ENCODE data around the gene AMBP. TPM values are rescaled to one million over a fixed set of nuclear protein-coding genes. Genes with fewer than 3 reads are reported as not detected.

AMBP gene
- polyA plus RNA-seq, 1 of the 3 experiments (the other 2 are of a cell fraction): 0.16 TPM

DNA sequence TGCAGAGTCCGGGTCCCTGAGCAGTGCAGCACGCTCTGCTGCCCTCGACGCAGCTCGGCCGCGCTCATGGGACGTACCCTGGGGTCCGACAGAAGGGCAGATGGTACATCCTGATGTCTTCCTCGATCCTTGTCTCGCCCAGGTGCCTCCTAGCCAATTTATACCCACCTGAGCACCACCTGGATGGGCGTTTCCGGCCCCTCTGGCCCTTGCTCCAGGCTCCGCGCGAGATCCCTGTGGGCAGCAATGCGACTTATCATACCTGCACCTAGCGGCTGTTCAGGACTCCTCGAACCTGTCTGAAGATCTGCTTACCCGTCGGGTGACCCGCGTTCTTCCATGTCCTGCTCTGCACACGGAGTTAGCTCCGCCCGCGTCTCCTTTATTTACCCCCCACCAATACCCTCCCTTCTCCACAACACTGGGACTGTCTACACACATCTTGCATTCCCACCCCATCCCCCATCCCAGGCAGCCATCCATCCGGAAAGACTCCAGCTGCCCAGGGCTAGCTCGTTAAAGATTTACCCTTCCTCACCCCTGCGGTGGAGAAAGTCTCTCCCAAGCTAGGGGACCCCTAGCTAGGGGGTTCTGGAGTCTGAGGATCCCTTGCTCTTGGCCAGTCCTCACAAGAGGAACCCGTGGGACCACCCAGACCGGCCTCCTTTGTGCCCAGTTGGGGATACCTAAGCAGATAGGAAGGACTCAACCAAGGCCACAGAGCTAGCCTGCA lies 21.0 kb upstream of the AMBP start, which contains the start of gene KIF12 (continued):
- TF ChIP-seq, protein P1, sequence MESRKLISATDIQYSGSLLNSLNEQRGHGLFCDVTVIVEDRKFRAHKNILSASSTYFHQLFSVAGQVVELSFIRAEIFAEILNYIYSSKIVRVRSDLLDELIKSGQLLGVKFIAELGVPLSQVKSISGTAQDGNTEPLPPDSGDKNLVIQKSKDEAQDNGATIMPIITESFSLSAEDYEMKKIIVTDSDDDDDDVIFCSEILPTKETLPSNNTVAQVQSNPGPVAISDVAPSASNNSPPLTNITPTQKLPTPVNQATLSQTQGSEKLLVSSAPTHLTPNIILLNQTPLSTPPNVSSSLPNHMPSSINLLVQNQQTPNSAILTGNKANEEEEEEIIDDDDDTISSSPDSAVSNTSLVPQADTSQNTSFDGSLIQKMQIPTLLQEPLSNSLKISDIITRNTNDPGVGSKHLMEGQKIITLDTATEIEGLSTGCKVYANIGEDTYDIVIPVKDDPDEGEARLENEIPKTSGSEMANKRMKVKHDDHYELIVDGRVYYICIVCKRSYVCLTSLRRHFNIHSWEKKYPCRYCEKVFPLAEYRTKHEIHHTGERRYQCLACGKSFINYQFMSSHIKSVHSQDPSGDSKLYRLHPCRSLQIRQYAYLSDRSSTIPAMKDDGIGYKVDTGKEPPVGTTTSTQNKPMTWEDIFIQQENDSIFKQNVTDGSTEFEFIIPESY (IDR thresholded peaks at IDR 0.05; ENCODE audit: borderline replicate concordance, low read depth): no peak

DNA sequence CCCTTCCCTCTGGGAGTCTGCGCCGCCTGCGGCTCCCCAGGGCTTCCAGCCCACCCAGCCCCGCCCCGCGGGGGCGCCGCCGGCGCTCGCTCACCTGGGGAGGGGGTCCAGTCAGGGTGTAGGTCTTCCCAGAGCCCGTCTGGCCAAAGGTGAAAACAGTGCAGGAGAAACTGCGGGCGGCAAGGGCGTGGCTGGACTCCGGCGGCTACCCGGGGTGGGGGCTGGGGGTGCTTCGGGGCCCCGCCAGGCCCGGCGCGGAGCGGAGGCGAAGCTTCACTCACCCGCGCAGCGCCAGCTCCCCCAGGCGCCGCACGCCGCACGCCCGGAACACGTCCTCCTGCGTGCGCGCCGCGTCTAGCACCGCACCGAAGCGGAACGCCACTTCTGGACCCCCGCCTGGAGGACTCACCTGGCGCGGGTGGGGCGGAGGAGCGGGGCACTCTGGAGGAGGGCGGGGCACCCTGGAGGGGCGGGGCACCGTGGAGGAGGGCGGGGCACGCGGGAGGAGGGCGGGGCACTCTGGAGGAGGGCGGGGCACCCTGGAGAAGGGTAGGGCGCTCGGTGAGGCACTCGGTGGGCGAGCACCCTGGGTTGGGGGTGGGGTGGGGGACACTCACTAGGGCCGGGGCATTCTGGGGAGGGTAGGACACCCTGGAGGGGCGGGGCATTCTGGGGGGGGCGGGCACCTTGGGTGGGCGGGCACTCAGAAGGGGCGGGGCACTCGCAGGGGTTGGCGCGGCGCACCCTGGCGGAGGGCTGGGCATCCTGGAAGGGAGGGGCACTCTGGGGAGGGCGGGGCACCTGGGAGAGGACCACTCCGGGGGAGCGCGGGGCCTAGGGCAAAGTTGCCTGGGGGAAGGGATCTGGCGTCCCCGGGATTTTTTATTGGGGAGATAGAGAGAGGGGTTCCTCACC lies 20.2 kb upstream of the AMBP start:
- peaks cover 6% of the 10 kb centered on the region for H3F3A ChIP-seq (replicated peaks; ENCODE audit: insufficient read depth)

DNA sequence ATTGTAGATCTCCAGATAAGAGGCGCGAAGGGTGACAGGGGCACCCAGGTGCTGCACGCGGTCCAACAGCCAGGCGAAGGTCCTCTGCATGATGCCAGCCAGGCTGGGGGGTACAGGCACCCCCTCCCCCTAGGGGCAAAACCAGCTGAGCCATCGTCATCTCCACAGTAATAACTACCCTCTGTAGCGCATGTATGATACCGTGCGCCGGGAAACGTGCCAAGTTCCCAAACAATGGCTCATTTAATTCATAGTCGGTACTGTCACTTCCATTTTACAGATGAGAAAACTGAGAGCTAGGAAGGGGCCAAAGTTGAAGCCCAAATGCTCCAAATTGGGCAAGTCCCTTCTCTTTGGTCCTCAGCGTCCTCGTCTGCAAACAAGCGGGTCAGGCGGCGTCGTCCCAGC lies 19.5 kb upstream of the AMBP start:
- DNase-seq: peak; percentile 56
- 27% methylated on average over 17 of the region's 18 CpGs for WGBS (ENCODE audit: low lambda C conversion rate)
- peaks cover 8% of the 10 kb centered on the region; the same call in 1 of the 2 replicates for H3K27me3 ChIP-seq (ENCODE audit: insufficient read depth)
- peaks cover 6% of the 10 kb centered on the region for H3F3A ChIP-seq (replicated peaks; ENCODE audit: insufficient read depth)
- peak overlapping the region; percentile 35 to 46; a peak in 3 of 4 replicates for H3K4me3 ChIP-seq (ENCODE audit: low read depth in 2 of 2, low read length in 1 of 2)
- no peaks in the 10 kb centered on the region for H4K20me1 ChIP-seq (ENCODE audit: insufficient read depth)
- peaks cover 0 to 9% of the 10 kb centered on the region in 2 experiments; a peak in 1 of 4 replicates for H3K4me1 ChIP-seq (ENCODE audit: control insufficient read depth in 1 of 2, insufficient read depth in 2 of 2, low read depth in 1 of 2, low read length in 1 of 2)
- H3K36me3 ChIP-seq (replicated peaks in 1 of 2; ENCODE audit: control insufficient read depth in 1 of 2, insufficient read depth in 2 of 2, low read length in 1 of 2): peaks cover 0 to 1% of the 10 kb centered on the region in 2 experiments
- H3K79me2 ChIP-seq (ENCODE audit: insufficient read depth): no peaks in the 10 kb centered on the region
- no peak overlapping the region for H3K9ac ChIP-seq
- TF ChIP-seq NFIC (IDR thresholded peaks at IDR 0.05; ENCODE audit: borderline replicate concordance): peak; percentile 41
- TF ChIP-seq GATA2 (CRISPR knock-in tag; IDR thresholded peaks at IDR 0.05): 0 out of 2 replicates have a peak, but pooled peaks have one; percentile 21
- TF ChIP-seq RCOR1 (IDR thresholded peaks at IDR 0.05; ENCODE audit: low read length): 0 out of 2 replicates have a peak, but pooled peaks have one; percentile 28
- no peak for TF ChIP-seq NRF1 (IDR thresholded peaks at IDR 0.05; ENCODE audit: low read depth, low read length)
- H3K9me3 ChIP-seq: peaks cover 3% of the 10 kb centered on the region; the same call in 1 of the 2 replicates
- H3K4me2 ChIP-seq: peak overlapping the region; percentile 89
- H2AFZ ChIP-seq (ENCODE audit: low read depth): peak overlapping the region; percentile 79; the same call in 1 of the 2 replicates
- ChIA-PET CTCF (interaction anchor here (0.7 to 9.1 kb wide), 6 partner anchors 10 to 217 kb away, joined by 3 to 66 read pairs (median 6); partner anchors contain the start of gene COL27A1), POLR2A (interaction anchor here (1.1 kb wide), 1 partner anchor 13 kb away, joined by 3 read pairs; no protein-coding TSS in a partner anchor)
- H3K27ac ChIP-seq (ENCODE audit: low read depth in 2 of 2, low read length in 1 of 2): no peak overlapping the region
- H3K9me2 ChIP-seq: no peaks in the 10 kb centered on the region

More for the DNA sequence above, 20.2 kb upstream of the AMBP start:
- Histone ChIP-seq H3K4me1 (ENCODE audit: control insufficient read depth in 1 of 2, insufficient read depth in 2 of 2, low read depth in 1 of 2, low read length in 1 of 2) (peaks cover 0 to 9% of the 10 kb centered on the region in 2 experiments; a peak in 1 of 4 replicates), H3K4me2 (peak overlapping the region; percentile 89), H4K20me1 (ENCODE audit: insufficient read depth) (no peaks in the 10 kb centered on the region), H3K27me3 (ENCODE audit: insufficient read depth) (peaks cover 8% of the 10 kb centered on the region; the same call in 1 of the 2 replicates), H3K9me3 (peaks cover 9% of the 10 kb centered on the region; the same call in 1 of the 2 replicates), H3K4me3 (ENCODE audit: low read depth in 2 of 2, low read length in 1 of 2) (peak overlapping the region; percentile 35 to 46; a peak in 3 of 4 replicates), H3K9me2 (no peaks in the 10 kb centered on the region), H2AFZ (ENCODE audit: low read depth) (peak overlapping the region; percentile 79; the same call in 1 of the 2 replicates), H3K27ac (ENCODE audit: low read depth in 2 of 2, low read length in 1 of 2) (no peak overlapping the region), H3K36me3 (replicated peaks in 1 of 2; ENCODE audit: control insufficient read depth in 1 of 2, insufficient read depth in 2 of 2, low read length in 1 of 2) (peaks cover 0 to 3% of the 10 kb centered on the region in 2 experiments), H3K79me2 (ENCODE audit: insufficient read depth) (no peaks in the 10 kb centered on the region), H3K9ac (no peak overlapping the region)
- TF ChIP-seq, protein P2, sequence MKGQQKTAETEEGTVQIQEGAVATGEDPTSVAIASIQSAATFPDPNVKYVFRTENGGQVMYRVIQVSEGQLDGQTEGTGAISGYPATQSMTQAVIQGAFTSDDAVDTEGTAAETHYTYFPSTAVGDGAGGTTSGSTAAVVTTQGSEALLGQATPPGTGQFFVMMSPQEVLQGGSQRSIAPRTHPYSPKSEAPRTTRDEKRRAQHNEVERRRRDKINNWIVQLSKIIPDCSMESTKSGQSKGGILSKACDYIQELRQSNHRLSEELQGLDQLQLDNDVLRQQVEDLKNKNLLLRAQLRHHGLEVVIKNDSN (IDR thresholded peaks at IDR 0.05; ENCODE audit: borderline replicate concordance, low read depth): no peak
- no peak for TF ChIP-seq RXRA (IDR thresholded peaks at IDR 0.05; ENCODE audit: borderline replicate concordance, low read depth)
- no peak for TF ChIP-seq FOXJ3 (CRISPR knock-in tag; IDR thresholded peaks at IDR 0.05)
- no peak for TF ChIP-seq SIN3A (IDR thresholded peaks at IDR 0.05; ENCODE audit: borderline replicate concordance, low read depth, low read length)
- no peak for TF ChIP-seq MEF2A (IDR thresholded peaks at IDR 0.05; ENCODE audit: borderline replicate concordance, low read depth)
- 2% methylated on average over 54 of the region's 77 CpGs for WGBS (ENCODE audit: low lambda C conversion rate)
- CTCF ChIA-PET: interaction anchor here (0.7 to 9.1 kb wide), 9 partner anchors 9 to 216 kb away, joined by 3 to 66 read pairs (median 7); partner anchors contain the start of gene COL27A1
- peak; percentile 93 for DNase-seq
- POLR2A ChIA-PET: interaction anchor here (1.1 kb wide), 1 partner anchor 14 kb away, joined by 3 read pairs; no protein-coding TSS in a partner anchor
